Mesothelial cell of epicardium (in vitro differentiated cells): ENCODE measurements around the gene C1QTNF1. TPM values are rescaled to one million over a fixed set of nuclear protein-coding genes. Genes with fewer than 3 reads are reported as not detected.

Experiments
- DNase-seq, 2 experiments: peaks; one replicate each; pipeline ENCODE4 v3.0.0; 2021; ENCODE audit warnings: low spot score in 2 of 2; ENCODE audit not compliant: unreplicated experiment in 2 of 2
- H3K27ac Mint-ChIP-seq: 2 replicates; pipeline ENCODE4 v1.8.0; 2021; ENCODE audit warnings: mixed read lengths
- H3K27me3 Mint-ChIP-seq: 2 replicates; pipeline ENCODE4 v1.8.0; 2021; ENCODE audit warnings: low read depth, mixed read lengths
- H3K36me3 Mint-ChIP-seq: 2 replicates; pipeline ENCODE4 v1.8.0; 2021; ENCODE audit warnings: mixed read lengths
- H3K4me1 Mint-ChIP-seq: 2 replicates; pipeline ENCODE4 v1.8.0; 2021; ENCODE audit warnings: mixed read lengths
- H3K4me3 Mint-ChIP-seq: 2 replicates; pipeline ENCODE4 v1.8.0; 2021; ENCODE audit warnings: mild to moderate bottlenecking, moderate library complexity, mixed read lengths
- H3K9me3 Mint-ChIP-seq: 2 replicates; pipeline ENCODE4 v1.8.0; 2021; ENCODE audit warnings: mixed read lengths
- CTCF ChIP-seq: fragments of 200-600 bp; sonication (generic); IDR thresholded peaks from one replicate; pipeline ENCODE4 v1.5.0; 2021; ENCODE audit warnings: antibody characterized with exemption; ENCODE audit not compliant: unreplicated experiment
- total RNA-seq: library from RNA; stranded (reverse); gene quantifications from 3 replicates; pipeline ENCODE4 v1.2.1, GENCODE V29; 2021

C1QTNF1 gene
- total RNA-seq, 1 donor from 2014 or later, result 22.1 TPM

- H3K9me3 Mint-ChIP-seq, result no peaks in the 10 kb centered on the region
- peaks cover 7% of the 10 kb centered on the region for H3K27me3 Mint-ChIP-seq
- no peaks in the 10 kb centered on the region for H3K4me1 Mint-ChIP-seq
- no peak for TF ChIP-seq CTCF
- no peak for DNase-seq
- H3K36me3 Mint-ChIP-seq, result no peaks in the 10 kb centered on the region
- H3K27ac Mint-ChIP-seq, result no peak overlapping the region
- no peak overlapping the region for H3K4me3 Mint-ChIP-seq
Measured at GRCh38 chr17:79034931-79035485, 11.0 kb downstream of the C1QTNF1 start.

- no peak for DNase-seq
- Mint-ChIP-seq H3K9me3 (no peaks in the 10 kb centered on the region), H3K4me3 (no peak overlapping the region), H3K27me3 (peaks cover 7% of the 10 kb centered on the region), H3K36me3 (no peaks in the 10 kb centered on the region), H3K4me1 (no peaks in the 10 kb centered on the region), H3K27ac (no peak overlapping the region)
- no peak for TF ChIP-seq CTCF
Measured at GRCh38 chr17:79035686-79036085, 11.7 kb downstream of the C1QTNF1 start.

- no peaks in the 10 kb centered on the region for H3K9me3 Mint-ChIP-seq
- H3K4me3 Mint-ChIP-seq, result no peak overlapping the region
- no peaks in the 10 kb centered on the region for H3K4me1 Mint-ChIP-seq
- TF ChIP-seq CTCF, result no peak
- no peak for DNase-seq
- H3K27ac Mint-ChIP-seq, result no peak overlapping the region
- H3K27me3 Mint-ChIP-seq, result peaks cover 7% of the 10 kb centered on the region
- H3K36me3 Mint-ChIP-seq, result no peaks in the 10 kb centered on the region
Measured at GRCh38 chr17:79036181-79036580, 12.2 kb downstream of the C1QTNF1 start.

DNA sequence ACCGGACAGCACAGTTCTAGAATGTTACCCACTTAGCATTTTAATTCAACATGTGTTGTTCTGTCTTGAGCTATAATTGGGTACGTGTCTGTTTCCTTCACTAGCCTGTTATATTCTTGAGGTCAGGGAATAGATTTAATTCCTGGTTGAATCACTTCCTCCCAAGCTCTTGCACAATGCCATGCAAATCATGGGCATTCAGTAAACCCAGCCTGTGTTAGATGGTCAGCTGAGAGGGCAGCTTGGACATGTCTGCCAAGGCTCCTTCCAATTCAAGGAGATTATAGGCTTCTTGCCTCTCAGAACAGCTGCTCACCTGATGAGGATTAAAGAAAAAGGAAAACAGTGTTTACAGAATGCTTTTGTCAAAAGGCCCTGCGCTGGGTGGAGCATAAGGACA, 12.6 kb downstream of the C1QTNF1 start:
- Mint-ChIP-seq H3K27ac (no peak overlapping the region), H3K27me3 (peaks cover 7% of the 10 kb centered on the region), H3K4me3 (no peak overlapping the region), H3K4me1 (no peaks in the 10 kb centered on the region), H3K36me3 (no peaks in the 10 kb centered on the region), H3K9me3 (no peaks in the 10 kb centered on the region)
- no peak for TF ChIP-seq CTCF
- DNase-seq, result no peak

GRCh38 chr17:79038545-79039135, 14.7 kb downstream of the C1QTNF1 start:
- DNase-seq, result no peak
- Mint-ChIP-seq H3K36me3 (no peaks in the 10 kb centered on the region), H3K27ac (no peak overlapping the region), H3K4me1 (no peaks in the 10 kb centered on the region), H3K4me3 (no peak overlapping the region), H3K9me3 (no peaks in the 10 kb centered on the region), H3K27me3 (no peaks in the 10 kb centered on the region)
- TF ChIP-seq CTCF, result no peak
